NB4 (cell line): ENCODE measurements around the gene COPS4.

Experiments
- MYC ChIP-seq: IDR thresholded peaks from 2 replicates; pipeline ENCODE4 v1.6.1; 2011; ENCODE audit warnings: low read depth, low read length
- POLR2A ChIP-seq: IDR thresholded peaks from 2 replicates; pipeline ENCODE4 v1.6.1; 2011; ENCODE audit warnings: mild to moderate bottlenecking; ENCODE audit not compliant: insufficient read length; ENCODE audit errors: extremely low read depth
- TF ChIP-seq, protein P1 (sequence below): IDR thresholded peaks from one replicate; pipeline ENCODE4 v1.5.1; 2012; ENCODE audit warnings: low read depth, low read length

DNA sequence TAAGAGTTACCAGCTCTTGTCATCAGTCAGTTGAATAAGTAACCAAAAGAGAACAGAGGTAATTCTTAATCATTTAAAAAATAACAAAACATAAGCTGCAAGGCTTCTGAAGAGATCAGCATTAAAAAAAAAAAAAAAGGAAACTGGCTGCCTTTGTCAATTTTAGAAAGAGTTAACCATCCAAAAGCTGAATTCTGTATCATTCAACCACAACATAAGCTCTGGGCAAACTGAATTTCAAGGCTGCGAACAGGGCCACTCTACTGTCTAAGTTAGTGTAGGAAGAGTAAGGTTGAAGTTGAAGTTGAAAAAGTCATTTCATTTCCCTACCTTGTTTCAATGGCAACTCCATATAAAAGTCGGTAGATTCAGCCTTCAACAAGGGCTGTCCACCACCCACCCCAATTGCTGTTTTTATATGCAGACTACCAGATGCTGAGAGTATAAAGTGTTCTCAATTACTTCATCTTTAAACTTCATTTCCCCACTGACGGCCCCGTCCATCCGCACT lies 23.2 kb upstream of the COPS4 start:
- TF ChIP-seq, protein P1, sequence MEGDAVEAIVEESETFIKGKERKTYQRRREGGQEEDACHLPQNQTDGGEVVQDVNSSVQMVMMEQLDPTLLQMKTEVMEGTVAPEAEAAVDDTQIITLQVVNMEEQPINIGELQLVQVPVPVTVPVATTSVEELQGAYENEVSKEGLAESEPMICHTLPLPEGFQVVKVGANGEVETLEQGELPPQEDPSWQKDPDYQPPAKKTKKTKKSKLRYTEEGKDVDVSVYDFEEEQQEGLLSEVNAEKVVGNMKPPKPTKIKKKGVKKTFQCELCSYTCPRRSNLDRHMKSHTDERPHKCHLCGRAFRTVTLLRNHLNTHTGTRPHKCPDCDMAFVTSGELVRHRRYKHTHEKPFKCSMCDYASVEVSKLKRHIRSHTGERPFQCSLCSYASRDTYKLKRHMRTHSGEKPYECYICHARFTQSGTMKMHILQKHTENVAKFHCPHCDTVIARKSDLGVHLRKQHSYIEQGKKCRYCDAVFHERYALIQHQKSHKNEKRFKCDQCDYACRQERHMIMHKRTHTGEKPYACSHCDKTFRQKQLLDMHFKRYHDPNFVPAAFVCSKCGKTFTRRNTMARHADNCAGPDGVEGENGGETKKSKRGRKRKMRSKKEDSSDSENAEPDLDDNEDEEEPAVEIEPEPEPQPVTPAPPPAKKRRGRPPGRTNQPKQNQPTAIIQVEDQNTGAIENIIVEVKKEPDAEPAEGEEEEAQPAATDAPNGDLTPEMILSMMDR, result no peak
- TF ChIP-seq POLR2A, result no peak
- no peak for TF ChIP-seq MYC
